ENCODE measurements around the gene GPR15LG.
"Not testable (repeated sequence)": the region's sequence is repeated elsewhere in the genome, so short reads cannot be mapped to it uniquely, and the experiment has no call there.

GPR15LG gene

GRCh38 chr10:84173501-84173929, at the start of gene GPR15LG:
GPR15LG (plus strand) TSS chr10:84173801; CDS start chr10:84173852, 51 bp downstream.
- in situ Hi-C loops (cut with HindIII; ENCODE audit: low pct_ligation_motif_present, low pct_unique_long_range_greater_than_20kb, low sequenced_read_pairs) = no loop called here
- DNase-seq = no peak

- in situ Hi-C loops (cut with HindIII; ENCODE audit: low pct_ligation_motif_present, low pct_unique_long_range_greater_than_20kb, low sequenced_read_pairs) = not testable (repeated sequence)
Observed at GRCh38 chr10:84125910-84126784, 47.5 kb upstream of the GPR15LG start.

GRCh38 chr10:84126785-84127167, 46.8 kb upstream of the GPR15LG start:
- in situ Hi-C loops (cut with HindIII; ENCODE audit: low pct_ligation_motif_present, low pct_unique_long_range_greater_than_20kb, low sequenced_read_pairs) = no loop called here
- no peak for DNase-seq

More at GRCh38 chr10:84125910-84126784, 47.5 kb upstream of the GPR15LG start:
- not testable (repeated sequence) for DNase-seq

DNA sequence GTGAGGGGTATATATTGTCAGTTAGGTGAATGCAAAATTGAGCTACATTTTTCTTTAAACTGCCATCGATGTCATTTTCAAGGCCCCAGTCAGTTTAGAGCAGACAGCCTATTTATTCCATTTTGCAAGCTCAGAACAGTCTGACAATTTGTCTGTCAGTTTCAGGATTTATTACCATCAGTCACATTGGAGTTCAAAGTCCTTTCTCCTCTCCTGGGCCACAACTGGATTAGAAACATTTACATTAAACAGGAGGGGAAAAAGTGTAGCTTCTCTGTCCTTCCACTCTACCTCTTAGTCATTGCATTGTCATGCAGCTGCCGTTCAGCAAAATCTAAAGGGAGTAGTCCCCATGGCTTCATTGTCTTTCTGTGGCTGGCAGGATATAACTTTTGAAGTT, 37.8 kb upstream of the GPR15LG start:
- no peak for DNase-seq
- in situ Hi-C loops (cut with HindIII; ENCODE audit: low pct_ligation_motif_present, low pct_unique_long_range_greater_than_20kb, low sequenced_read_pairs) = no loop called here

GRCh38 chr10:84137811-84138210, 35.8 kb upstream of the GPR15LG start:
- in situ Hi-C loops (cut with HindIII; ENCODE audit: low pct_ligation_motif_present, low pct_unique_long_range_greater_than_20kb, low sequenced_read_pairs) = no loop called here
- no peak for DNase-seq

DNA sequence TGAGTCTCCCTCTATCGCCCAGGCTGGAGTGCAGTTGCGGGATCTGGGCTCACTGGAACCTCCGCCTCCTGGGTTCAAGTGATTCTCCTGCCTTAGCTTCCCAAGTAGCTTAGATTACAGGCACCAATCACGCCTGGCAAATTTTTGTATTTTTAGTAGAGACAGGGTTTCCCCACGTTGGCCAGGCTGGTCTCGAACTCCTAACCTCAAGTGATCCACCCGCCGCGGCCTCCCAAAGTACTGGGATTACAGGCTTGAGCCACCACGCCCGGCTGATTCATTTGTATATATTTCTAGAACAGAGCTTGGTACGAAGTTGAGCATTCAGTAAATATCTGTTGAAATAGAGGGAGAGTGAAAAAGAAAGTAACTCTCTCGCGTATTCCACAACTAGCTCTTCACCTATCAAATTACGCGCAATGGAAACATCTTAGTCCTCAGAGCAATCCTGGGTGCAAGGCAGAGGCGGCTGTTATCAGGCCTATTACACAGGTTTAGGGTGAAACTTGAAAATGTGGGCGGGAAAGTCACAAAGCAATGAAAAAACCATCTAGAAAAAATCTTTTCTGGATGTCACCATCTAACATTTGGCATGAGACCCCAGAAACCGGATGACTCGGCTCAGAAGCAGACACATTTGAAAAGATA, 35.0 kb upstream of the GPR15LG start:
- in situ Hi-C loops (cut with HindIII; ENCODE audit: low pct_ligation_motif_present, low pct_unique_long_range_greater_than_20kb, low sequenced_read_pairs) = no loop called here
- no peak for DNase-seq

GRCh38 chr10:84139126-84140035, 34.2 kb upstream of the GPR15LG start, which contains the start of gene GHITM:
GHITM (plus strand) TSS chr10:84139509; CDS start chr10:84141501, 1,992 bp downstream.
- in situ Hi-C loops (cut with HindIII; ENCODE audit: low pct_ligation_motif_present, low pct_unique_long_range_greater_than_20kb, low sequenced_read_pairs) = no loop called here
- DNase-seq = peak; percentile 99

DNA sequence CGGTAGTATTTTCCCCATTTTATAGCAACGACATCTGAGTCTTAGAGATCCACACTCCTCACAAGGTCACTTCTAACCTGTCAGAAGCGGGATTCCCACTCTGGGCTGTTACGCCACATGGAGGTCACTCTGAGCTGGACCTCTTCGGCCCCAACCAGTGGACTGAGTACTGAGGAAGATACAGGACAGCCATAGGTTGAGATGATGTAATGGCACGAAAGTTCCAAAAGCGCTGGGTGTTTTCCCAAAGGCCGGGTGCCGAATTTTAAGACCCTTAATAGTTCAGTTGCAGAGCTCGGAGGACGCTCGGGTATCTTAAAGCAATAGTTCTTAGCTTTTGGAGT, 33.6 kb upstream of the GPR15LG start:
- in situ Hi-C loops (cut with HindIII; ENCODE audit: low pct_ligation_motif_present, low pct_unique_long_range_greater_than_20kb, low sequenced_read_pairs) = no loop called here
- peak; percentile 51 for DNase-seq

GRCh38 chr10:84147347-84147746, 26.3 kb upstream of the GPR15LG start:
- in situ Hi-C loops (cut with HindIII; ENCODE audit: low pct_ligation_motif_present, low pct_unique_long_range_greater_than_20kb, low sequenced_read_pairs) = no loop called here
- DNase-seq = no peak

GRCh38 chr10:84148006-84148597, 25.5 kb upstream of the GPR15LG start:
- in situ Hi-C loops (cut with HindIII; ENCODE audit: low pct_ligation_motif_present, low pct_unique_long_range_greater_than_20kb, low sequenced_read_pairs) = not testable (repeated sequence)

GRCh38 chr10:84149854-84150253, 23.7 kb upstream of the GPR15LG start:
- DNase-seq = no peak
- in situ Hi-C loops (cut with HindIII; ENCODE audit: low pct_ligation_motif_present, low pct_unique_long_range_greater_than_20kb, low sequenced_read_pairs) = no loop called here

More at GRCh38 chr10:84148006-84148597, 25.5 kb upstream of the GPR15LG start:
- peak; percentile 66 for DNase-seq

DNA sequence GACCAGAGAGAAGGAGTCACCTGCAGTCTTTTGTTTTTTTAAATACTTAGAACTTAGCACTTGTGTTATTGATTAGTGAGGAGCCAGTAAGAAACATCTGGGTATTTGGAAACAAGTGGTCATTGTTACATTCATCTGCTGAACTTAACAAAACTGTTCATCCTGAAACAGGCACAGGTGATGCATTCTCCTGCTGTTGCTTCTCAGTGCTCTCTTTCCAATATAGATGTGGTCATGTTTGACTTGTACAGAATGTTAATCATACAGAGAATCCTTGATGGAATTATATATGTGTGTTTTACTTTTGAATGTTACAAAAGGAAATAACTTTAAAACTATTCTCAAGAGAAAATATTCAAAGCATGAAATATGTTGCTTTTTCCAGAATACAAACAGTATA, 20.8 kb upstream of the GPR15LG start:
- DNase-seq = no peak
- in situ Hi-C loops (cut with HindIII; ENCODE audit: low pct_ligation_motif_present, low pct_unique_long_range_greater_than_20kb, low sequenced_read_pairs) = no loop called here

GRCh38 chr10:84155521-84155920, 18.1 kb upstream of the GPR15LG start:
- DNase-seq = no peak
- in situ Hi-C loops (cut with HindIII; ENCODE audit: low pct_ligation_motif_present, low pct_unique_long_range_greater_than_20kb, low sequenced_read_pairs) = no loop called here

DNA sequence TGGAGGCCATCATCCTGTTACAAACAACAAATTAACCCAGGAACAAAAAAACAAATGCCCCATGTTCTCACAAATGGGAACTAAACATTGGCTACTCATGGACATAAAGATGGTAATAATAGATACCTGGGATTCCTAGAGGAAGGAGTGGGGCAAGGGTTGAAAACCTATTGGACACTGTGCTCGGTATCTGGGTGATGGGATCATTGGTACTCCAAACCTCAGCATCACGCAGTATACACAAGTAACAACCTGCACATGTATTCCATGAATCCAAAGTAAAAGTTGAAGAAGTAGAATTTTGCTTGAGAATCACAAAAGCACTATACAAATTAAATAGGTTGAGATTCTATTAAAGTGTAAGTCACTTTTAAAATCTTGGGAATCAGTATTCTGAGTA, 17.6 kb upstream of the GPR15LG start:
- in situ Hi-C loops (cut with HindIII; ENCODE audit: low pct_ligation_motif_present, low pct_unique_long_range_greater_than_20kb, low sequenced_read_pairs) = no loop called here
- DNase-seq = no peak

GRCh38 chr10:84156768-84157167, 16.8 kb upstream of the GPR15LG start:
- in situ Hi-C loops (cut with HindIII; ENCODE audit: low pct_ligation_motif_present, low pct_unique_long_range_greater_than_20kb, low sequenced_read_pairs) = no loop called here
- no peak for DNase-seq

DNA sequence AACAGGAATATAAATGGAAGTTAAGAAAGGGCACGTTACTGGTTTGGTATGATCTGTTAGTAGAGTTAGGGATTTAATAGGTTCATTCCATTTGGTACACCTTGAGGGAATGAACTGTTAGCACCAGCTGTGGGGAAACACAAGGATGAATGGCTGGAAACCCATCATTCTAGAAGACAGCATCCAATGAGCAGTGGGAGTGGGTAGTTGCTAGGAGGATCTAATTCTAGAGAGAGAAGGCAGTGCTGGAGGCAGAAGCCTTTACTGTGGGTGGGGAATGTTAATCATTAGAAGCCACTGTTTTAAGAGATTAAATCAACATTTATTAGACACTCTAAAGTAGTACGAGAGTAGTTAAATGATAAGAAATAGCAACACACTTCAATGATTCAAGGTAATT, 15.5 kb upstream of the GPR15LG start:
- no peak for DNase-seq
- in situ Hi-C loops (cut with HindIII; ENCODE audit: low pct_ligation_motif_present, low pct_unique_long_range_greater_than_20kb, low sequenced_read_pairs) = no loop called here

DNA sequence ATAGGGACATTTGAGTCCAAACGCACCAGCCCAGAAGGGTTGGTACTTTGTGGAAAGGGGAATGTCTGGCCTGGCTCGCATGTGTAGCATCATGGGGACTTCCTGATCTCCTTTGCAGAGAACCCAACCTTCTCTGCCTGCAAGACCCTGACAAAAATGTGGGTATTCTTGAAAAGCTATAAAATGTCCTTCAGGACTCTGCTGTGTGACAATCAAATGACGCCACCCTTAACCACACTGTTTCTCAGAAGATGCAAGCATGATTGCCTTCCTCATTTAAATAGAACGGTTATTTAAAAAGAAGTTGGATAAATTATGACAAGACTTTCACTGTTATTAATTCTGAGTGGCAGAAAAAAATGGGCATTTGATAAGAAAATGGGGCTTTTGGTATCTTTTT, 15.1 kb upstream of the GPR15LG start:
- in situ Hi-C loops (cut with HindIII; ENCODE audit: low pct_ligation_motif_present, low pct_unique_long_range_greater_than_20kb, low sequenced_read_pairs) = no loop called here
- no peak for DNase-seq

GRCh38 chr10:84159076-84159685, 14.4 kb upstream of the GPR15LG start:
- DNase-seq = no peak
- in situ Hi-C loops (cut with HindIII; ENCODE audit: low pct_ligation_motif_present, low pct_unique_long_range_greater_than_20kb, low sequenced_read_pairs) = no loop called here
